GM18519 (cell line): ENCODE measurements around the gene VGF.

Experiments used
- ATAC-seq: cut with Tn5 transposase; IDR thresholded peaks from one replicate; pipeline ENCODE4 v1.9.1; 2021; ENCODE audit warnings: mild to moderate bottlenecking, moderate library complexity; ENCODE audit not compliant: unreplicated experiment, low FRiP score

Gene VGF

DNA sequence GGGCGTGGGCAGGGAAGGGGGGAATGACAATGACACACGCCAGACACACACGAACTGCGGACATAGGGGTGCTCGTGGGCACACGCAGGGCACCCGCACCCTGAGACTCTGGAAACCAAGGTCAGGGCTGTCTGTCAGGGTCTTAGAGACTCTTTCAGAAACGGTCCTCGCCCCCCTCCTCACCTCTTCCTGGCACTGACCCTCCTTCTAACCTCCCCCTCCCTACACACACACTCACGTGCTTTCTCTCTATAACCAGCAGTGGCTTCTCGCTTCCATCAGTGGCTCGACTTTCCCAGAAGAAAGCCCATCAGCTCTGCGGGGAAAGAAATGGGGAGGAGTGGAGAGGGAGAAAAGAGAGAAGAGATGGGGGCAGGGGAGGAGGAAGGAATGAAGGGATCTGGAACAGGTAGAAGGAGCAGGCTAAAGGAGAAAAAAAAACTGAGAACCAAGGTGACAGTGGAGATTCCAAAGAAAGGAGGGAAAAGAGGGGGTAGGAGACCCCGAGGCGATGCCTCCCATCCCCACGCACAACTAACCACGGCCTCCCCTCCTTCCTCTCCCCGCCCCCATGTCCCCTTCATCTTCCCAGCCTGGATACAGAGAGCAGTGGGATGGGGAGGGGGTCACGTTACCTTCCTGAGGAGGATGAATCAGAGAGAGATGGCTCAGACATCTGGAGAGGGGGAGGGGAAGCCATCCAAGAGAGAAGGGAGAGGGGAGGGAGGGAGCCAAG, 1.7 kb upstream of the VGF start:
- ATAC-seq: no peak

DNA sequence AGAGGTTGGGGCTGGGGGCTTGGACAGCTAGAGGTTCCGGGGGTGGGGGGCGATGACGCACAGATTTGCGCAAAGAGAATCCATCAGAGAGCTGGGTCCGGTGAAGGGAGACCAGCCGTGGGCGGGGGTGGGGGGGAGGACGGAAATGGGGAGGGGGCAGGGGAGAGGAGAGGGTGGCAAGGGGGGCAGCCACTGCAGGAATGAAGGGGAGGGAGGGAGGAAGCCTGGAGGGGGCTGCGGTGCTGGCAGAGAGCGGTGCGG, 1.2 kb upstream of the VGF start:
- no peak for ATAC-seq

DNA sequence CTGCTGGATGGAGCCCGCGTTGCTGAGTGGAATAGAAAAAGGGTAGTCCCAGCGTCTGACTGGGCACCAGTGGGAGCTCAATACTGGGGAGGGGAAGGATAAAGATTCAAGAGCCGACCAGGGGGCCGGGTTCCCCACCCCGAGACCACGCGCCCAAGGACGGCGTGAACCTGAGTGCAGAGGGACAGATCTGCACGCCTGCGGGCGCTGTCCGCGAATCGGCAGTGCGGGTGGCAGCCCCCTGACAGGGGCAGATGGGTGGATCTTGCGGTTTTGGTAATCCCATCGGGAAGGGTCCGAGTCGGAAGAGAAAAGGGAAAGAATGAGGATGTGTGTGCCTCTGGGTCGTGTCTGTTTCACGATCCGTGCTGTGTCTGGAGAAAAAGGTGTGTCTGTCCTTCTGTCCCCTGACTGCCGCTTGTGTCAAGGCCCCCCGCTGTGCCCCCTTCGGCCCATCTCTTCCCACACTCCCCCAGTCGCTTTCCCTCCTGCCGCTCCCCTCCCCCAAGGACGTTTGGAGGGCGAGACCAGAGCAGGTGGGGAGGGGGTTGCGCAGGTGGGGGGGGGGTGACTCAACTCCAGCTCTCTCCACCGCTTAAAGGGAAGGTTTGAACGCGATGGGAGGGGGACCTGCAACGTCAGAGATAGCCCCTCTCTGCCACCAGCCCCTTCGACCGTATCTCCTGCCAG, 734 bp upstream of the VGF start:
- no peak for ATAC-seq

DNA sequence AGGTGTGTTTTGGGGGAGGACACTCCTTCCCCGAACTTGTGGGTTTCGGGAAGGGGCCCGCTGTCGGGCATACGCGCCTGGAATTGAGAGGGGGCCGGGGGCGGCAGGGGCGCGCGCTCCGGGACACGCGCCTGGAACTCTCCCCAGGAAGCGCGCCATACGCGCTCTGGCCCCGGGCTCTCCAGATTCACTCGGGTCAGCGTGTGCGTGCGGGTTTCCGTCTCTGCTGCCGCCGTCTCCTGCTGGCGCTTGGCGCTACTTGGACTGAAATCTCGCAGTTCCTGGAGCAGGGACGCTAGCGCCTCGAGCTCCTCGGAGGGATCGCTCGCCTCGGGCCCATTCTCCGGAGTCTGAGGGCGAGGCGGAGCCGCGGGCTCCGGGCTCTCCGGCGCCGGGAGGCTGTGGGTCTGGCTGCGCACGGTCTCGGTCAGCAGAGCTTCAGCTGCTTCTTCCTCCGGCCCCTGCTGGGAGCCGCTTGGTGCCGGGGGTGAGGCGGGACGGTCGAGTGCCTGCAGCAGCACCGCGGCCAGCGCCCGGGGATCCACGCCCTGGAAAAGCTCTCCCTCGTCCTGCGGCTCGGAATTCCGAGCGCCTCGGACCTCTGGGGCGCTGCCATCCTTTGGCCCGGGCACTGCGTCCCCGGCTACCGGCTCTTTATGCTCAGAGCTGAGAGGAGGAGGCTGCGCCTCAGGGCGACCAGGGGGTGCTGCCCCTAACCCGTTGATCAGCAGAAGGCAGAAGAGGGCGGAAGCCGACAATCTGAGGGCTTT, 1.1 kb downstream of the VGF start:
- ATAC-seq: no peak

DNA sequence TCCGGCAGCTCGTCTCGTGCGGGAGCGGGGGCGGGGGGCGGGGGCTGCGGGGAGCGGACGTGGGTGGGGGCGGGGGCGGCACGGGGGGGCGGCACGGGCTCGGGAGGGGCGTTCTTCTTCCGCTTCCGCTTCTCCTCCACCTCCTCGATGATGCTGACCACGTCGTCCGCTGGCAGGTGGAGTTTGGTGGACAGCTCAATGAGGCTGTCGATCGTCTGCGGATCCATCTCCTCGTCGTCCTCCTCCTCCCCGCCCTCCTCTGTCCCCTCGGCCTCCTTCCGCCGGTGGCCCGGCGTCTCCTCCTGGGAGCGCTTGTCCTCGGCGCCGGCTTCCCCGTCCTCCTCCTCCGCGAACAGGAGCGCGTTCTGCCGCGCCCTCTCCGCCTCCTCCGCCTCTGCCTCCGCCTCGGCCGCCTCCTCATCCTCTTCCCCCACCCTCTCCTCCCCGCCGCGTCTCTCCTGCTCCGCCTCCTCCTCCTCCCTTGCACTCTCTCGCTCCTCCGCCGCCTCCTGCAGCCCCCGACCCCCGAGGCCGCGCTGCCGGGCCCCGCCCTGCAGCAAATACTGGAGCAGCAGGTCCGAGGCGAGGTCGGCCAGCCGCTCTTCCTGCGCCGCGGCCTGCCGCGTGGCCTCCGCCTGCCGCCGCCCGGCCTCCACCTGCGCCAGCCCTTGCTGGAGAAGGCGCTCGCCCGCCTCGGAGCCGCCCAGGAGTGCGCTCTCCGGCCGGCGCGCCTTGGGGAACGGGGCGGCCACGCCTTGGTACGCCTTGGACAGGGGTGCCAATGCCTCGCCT, 1.9 kb downstream of the VGF start:
- ATAC-seq: no peak

DNA sequence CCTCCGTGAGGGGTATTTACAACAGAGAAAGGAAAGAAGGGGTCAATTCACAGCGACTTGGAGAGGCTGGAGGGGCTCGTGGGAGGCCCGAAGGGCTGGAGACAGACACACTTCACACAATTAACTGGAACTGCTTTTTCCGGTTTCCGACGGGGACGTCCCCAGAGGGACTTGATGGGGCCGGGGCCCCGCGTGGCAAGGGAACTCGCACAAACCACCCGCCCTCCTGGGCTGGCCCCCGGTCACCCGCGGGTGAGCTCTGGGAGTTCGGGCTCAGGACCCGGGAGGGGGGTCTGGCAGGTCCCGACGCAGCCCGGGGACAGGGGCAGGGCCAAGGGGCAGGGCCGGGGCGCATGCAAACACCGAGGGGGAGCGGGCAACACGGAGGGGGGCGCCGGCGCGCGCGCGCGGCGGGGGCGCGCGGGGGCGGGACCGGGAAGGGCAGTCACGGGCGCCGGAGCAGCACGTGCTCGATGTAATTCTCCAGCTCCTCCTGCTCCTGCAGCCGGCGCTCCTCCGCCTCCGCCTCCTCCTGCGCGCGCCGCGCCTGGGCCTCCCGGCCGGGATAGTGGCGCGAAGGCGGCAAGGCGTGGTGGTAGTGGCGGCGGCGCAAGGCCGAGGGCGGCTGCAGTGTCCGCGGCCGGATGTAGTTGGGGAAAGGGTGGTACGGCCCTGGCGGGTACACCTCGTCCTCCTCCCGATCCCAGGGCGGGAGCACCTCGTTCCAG, 2.7 kb downstream of the VGF start:
- ATAC-seq: no peak

DNA sequence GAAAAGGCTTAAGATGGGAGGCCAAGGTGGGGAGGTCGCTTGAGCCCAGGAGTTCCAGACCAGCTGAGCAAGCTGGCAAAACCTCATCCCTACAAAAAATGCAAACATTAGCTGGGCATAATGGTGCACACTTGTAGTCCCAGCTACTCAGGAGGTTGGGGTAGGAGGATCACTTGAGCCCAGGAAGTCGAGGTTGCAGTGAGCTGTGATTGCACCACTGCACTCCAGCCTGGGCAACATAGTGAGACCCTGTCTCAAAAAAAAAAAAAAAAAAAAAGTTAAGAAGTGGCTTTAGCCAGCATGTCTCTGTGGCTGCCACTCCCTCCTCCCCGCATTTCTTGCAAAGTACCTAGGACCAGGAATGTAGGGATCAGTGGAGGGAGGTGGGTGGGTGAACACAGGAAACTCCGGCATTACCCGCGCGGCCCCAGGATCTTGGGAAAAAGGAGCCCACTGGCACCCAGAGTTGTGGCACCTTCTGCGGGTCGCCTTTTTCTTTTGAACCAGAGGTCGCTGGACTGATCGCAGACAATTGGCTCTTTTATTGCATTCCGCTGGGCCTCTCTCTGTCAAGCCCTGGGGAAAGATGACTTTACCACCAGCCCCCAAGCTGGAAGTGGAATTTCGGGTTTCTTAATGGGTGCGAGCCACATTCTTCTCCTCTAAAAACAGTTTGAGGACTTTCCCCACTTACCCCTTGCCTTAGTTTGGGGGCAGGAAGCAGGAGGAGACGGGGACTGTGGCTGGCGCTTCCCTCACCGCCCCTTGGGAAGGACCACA, 3.5 kb downstream of the VGF start:
- ATAC-seq: no peak

DNA sequence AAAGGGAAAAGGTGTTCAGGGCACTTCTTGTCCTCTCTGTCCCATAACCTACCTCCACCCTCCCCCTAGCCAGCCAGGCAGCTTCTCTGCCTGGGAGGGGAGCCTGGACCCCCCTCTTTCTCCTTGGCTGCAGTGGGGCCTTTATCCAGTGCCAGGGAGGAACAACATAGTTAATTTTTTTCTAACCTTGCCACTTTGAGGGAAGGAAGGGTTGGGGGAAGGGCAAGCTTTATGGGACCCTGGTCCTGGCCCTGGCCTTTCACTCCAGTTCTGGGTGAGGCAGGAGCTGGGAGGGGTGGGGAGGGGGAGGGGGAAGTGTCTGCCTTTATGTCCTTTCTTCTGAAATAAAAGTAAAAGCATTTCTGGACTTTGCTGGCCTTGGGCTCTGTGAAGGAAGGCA, 4.5 kb downstream of the VGF start:
- ATAC-seq: no peak

DNA sequence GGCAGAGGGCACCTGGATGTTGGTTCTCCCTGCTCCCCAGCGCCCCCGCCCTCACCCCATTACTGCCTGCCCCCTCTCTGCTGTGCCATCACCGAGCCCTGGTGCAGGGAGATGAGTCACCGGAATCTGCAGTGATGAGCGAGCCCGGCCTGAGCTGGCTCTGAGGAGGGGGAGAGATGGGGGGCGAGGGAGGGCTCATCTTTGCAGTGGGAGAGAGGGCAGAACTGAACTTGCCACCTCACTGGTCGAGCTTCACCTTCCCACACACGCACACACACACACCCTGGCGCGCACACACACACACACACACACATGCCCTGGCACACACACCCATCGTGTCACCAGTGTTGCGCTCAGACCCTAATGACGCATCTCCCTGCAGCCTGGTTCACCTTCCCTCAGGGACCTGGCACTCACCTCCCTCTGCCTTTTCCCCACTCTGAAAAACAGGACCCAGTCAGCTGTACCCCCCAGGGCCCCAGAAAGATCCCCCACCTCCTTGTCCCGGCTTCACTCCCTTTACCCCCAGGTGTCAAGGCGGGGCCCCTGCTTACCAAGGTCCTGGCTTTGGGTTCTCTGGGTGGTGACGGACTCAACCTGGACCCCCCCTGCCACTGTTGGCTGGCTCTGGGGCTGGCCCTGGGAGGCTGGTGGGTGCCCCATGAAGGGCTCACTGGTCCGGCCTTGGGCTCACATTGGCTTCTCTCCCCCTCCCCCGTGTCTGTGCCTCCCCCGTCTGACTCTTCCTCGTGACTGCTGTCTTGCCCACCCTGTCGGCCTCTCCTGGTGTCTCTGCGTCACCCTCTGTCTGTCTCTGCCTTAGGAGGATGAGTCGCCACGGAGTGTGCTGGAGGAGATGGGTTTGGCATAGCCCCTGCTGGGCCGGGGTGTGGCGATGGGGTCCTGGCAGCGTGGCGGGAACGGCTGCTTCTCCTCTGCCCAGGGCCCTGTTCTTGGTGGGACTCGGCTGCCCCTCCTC, 5.4 kb downstream of the VGF start:
- no peak for ATAC-seq

DNA sequence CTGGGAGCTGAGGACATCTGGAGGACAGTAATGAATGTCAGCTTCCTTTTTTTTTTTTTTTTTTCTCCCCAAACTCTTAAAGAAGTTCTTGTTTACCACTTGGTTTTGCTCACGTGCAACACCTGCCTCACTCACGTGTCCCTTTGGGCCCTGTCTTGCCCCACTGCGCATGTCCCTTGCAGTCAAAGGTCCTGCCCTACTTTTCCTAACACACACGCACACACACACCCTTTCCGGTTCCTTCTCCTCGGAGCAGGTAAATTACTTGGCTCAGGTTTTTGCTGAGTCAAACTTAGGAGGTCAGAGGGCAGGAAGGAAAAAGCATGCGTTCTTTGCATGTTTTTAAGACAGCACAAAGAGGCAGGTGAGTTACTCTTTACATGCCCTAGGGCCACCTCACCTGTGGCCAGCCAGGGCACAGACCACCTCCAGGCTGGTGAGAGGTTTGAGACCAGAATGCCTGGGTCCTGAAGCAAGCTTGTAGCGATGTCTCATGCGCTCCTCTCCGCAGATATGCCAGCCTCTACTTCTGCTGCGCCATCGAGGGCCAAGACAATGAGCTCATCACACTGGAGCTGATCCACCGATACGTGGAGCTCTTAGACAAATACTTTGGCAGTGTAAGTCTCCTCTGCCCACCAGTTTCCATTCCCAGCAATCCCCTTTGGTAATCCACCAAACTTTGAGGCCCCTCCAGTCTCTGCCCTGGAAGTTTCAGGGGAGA, 8.3 kb downstream of the VGF start:
- no peak for ATAC-seq

DNA sequence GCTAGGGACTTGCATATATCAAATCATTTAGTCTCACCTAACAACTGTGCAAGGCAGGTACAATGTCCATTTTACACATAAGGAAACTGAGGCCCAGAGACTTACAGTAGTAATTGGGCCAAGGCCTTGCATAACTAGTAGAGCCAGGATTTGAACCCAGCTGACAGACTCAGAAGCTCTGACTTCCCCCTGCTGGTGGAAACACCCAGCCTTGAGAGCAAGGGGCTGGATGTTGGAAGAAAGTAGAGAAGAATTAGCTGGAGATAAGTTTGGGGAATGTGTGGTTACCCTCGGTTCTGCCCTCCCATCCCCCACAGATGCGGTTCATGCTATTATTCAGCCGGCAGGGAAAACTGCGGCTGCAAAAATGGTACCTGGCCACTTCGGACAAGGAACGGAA, 9.1 kb downstream of the VGF start:
- ATAC-seq: no peak

DNA sequence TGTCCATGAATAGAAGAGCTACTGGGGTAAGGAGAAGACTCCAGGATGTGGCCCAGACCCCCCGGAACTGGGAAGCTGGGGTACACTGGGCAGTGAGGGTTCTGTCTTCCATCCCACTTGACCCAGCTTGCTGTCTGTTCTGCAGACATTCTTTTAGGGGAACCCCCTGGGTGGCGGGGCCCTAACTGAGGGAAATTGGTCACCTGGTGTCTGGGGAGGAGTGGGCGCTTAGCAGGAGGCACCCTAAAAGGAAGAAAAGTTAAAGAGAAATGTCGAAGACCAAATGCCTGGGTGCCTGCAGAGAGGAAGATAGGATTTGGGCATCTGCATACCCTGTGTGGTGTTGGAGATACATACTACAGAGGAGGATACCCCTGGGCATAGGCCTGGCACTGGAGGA, 10.1 kb downstream of the VGF start:
- ATAC-seq: no peak

DNA sequence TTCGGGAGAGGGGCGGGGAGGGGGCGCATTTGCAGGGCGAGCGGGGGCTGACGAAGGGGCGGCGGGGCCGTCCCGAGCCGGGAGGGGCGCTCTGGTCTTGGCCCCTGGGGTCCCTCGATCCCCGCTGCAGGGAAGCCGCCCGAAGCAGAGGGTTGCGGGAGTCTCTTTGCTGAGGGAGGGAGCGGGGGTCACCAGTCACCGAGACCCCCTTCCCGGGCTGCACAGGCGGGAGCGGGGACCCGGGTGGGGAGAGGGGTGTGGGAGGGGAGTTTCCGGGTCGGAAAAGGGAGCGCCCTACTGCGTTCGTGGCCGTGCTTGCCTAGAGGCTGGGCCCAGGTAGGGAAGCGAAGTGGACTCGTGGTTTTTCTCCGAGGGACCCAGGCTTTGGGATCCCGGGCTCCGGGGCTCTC, 10.7 kb downstream of the VGF start:
- no peak for ATAC-seq

DNA sequence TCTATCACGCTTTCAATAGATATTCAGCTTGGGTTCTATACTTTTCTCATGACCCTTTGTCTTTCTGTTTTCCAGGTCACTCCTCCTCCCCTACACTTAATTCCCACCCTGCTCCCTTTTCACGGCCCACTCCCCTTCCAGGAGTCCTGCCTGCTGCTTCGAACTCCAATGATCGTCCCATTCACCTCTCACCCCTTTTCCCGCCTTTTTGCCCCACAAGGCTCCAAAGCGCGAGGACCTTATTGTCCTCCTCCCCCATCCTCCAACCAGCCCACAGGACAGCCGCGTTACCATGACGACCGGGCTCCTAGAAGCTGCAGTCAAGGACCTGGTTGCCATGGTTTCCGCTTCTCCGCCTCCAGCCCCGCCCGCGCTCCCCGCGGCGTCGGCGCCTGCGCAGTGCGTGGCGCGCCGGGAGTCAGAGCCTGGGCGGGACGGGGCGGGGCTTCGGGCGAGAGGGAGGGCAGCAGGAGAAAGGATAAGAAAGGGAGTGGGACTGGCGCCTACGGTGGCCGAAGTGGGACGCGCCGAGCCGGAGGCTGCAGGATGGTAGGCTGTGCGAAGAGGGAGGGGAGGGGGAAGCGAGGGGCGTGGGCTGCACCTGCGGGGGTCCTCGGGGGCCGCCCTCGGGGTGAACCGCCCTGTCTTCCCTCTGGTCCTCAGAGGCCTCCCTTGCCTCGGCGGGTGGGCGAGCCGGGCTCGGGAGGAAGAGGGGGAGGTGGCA, 11.2 kb downstream of the VGF start, which contains the start of gene AP1S1:
Gene AP1S1 (plus strand): TSS at position 508 of the 724 bp plus-strand sequence. CDS start 39 bp downstream, at position 547.
- peak; percentile 66 for ATAC-seq

DNA sequence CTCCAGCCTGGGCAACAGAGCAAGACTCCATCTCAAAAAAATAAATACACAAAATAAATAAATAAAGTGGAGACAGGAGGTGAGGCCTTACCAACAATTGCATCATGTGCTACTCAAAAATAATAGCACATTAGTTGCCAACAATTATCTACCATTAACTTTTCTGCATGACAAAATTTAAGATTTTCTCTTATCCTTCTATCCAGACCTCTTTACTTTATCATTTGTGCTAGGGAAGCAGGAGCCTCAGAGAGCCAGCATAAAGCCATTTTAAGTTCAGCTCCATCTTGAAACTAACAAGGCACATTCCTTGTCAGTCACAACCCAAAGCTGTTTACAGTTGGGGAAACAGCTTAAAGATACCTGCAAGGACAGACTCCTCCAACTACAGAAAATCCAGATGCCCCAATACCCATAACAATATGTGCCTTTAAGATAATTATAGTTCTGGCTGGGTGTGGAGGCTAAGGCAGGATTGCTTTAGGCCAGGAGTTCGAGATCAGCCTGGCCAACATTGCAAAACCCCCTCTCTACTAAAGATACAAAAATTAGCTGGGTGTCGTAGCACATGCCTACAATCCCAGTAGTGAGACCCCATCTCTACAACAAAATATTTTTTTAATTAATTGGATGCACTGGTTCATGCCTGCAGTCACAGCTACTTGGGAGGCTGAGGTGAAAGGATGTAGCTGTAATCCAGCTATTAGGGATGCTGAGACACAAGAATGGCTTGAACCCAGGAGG, 13.3 kb downstream of the VGF start:
- ATAC-seq: no peak

DNA sequence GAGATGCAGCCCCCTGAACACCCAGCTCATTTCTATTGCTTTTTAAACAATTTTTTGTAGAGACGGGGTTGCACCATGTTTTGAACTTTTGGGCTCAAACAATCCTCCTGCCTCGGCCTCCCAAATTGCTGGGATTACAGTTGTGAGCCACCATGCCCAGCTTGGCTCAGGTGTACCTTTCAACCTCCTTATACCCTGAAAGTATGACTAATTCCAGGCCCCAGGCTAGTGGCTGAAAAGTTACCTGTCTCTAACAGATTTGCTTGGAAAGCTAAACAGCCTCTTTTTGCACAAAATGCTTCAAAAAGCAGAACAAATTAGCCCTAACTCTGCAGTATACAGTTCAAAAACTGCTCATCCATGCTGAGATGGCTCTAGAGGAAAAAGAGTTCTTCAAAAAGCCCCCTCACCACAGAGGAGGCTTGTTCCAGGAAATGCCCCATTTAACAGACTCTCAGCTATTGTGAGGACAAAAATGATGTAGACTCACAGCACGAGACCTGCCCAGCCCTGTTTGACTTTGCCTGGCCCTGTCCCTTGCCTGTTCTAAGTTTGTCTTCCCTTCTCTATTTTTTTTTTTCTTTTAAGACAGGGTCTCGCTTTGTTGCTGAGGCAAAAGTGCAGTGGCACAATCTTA, 24.5 kb downstream of the VGF start:
- ATAC-seq: no peak
